NCI-H2196 (cell line): ENCODE measurements around the gene COL23A1.
"Not testable (repeated sequence)": the region's sequence is repeated elsewhere in the genome, so short reads cannot be mapped to it uniquely, and the experiment has no call there.

Source experiments
- DNase-seq: peaks from one replicate; lab custom pipeline; 2025; ENCODE audit not compliant: unreplicated experiment; lab: John Stamatoyannopoulos, UW

COL23A1 gene

GRCh38 chr5:178383919-178384815, 206.0 kb downstream of the COL23A1 start:
- DNase-seq: no peak

- no peak for DNase-seq
These were observed 206.8 kb downstream of the COL23A1 start for GRCh38 chr5:178383301-178383918.

DNA sequence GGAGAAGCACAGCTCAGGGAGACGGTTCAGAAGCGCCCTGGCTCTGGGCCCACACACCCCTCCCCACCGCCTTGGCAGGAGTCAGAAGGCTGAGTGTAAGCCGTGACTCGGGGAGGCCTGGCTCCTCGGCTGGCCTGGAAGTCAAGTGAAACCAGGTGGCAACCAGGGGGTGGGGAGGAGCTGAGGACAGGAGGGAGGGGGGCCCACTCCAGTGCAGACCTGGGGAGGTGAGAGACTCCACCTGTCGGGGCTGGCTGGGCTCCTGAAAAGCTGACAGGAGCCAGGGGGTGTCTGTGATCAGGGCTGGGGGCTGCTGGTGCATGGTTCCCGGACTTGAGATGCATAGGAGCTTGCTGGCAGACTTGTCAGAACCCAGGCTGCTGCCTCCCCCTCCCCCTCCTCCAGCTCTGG, 207.4 kb downstream of the COL23A1 start:
- DNase-seq: no peak

DNA sequence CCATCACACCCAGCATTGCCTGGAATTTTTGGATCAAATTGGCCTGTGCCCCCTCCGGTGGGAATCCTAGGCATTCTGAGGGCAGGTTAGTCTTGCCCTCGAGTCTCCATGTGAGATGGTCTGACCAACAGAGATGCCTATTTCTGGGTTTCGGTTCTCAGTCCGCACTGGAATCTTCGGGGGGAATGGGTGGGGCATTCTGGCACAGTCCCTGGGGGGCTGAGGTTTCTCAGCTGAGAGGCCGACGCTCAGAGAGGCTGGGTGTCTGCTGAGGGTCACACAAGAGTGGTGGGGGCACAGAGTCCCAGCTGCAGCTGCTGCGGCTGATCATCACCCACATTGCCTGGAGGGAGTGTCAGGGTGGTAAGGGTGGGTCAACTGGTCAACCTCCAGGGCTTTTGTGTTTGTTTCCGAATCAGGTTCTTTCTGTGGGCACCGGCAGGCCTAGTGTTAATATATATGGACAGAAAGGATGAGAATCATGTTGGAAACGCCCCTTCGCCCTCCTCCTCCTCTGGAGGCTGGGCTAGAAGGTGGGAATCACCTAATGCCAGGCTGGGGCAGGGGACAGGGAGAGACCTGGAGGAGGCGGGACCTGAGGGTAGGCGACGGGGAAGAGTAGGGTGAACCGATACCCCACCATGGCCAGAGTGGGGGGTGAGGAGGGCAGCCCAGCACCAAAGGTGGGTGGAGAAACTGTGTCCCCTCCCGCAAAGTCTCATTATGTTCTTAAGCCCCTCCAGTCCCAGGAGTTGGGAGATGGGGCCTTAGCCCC, 208.1 kb downstream of the COL23A1 start:
- DNase-seq: no peak

DNA sequence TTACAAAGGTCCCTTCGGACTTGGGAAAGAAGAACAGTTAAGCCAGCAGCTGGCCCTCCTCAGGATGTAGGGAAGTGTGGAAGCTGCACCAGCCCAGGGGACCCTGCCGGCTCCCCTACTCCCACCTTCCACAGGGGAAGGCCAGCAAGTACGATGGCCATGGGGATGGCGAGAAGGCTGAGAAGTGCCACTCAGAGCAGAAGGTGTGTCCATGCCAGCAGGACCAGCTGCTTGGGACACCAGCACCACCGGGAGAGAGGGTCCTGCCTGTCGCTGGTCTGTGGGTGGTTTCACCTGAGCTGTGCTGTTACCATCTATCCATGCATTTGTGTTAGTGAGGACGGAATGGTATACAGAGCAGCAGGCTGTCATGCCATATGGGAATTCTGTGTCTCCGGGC, 209.0 kb downstream of the COL23A1 start:
- no peak for DNase-seq

DNA sequence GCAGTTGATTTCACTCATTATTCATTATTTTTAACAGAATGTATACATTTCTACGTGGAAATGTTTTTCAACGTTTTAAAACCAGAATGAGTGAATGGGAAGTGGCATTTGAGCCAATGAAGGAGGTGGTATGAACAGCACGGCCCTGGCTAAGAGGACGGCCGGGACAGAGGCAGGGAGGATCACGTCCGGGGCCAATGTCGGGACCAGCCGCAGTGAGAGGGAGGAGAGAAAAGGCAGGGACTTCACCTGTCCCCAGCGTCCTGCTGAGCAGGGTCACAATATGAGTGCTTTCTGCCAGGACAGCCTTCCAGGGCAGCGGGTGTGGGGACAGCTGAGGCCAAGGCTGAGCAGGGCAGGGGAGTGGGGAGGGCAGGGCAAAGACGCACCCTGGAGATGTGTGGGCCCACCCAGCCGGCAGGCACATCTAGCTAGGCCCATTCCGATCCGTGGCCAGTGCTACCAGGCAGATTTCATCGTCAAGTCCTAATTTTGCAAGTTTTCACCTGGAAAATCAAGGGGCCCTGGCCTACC, 209.6 kb downstream of the COL23A1 start:
- no peak for DNase-seq

GRCh38 chr5:178380086-178380485, 210.1 kb downstream of the COL23A1 start:
- DNase-seq: no peak

DNA sequence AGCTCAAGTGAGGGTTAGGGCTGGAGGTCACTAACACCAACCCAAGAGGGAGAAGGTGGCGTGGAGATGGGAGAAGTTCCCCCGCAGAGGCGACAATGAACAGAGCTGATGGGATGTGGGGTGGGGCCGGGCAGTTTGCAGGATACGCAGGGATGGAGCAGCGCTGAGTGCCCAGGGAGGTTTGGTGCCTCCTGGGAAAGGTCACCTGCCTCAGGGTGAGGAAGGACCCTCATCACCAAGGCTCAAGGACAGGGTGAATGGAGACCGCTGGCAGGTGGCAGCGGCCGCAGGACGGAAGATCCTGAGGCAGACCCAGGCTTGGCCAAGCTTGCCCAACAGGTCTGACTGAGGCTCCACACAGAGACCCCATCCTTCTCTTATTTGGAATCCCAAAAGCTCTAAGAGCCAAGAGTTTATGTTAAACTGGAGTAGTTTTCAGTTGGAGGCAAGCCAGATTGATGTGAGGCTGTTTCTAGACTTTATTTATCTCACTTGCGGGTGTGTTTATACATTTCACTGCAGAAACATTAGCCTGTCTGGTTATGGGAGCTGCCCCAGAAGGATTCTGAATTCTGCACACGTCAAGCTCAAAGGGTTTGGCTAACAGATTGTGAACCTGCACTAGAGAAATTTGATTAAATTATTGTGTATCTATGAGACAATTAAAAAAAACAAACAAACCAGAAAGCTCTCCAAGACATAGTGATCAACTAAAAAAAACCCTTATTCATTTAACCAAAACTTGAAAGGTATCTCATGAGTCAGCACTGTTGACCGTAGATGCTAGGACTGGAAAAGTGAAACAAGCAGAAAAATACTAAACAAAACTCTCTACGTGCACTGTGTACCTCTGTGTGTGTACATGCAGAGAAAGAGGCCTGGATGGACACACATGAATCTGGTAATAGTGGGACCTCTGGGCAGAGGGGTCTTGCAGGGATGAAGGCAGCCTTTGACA, 211.4 kb downstream of the COL23A1 start:
- no peak for DNase-seq

DNA sequence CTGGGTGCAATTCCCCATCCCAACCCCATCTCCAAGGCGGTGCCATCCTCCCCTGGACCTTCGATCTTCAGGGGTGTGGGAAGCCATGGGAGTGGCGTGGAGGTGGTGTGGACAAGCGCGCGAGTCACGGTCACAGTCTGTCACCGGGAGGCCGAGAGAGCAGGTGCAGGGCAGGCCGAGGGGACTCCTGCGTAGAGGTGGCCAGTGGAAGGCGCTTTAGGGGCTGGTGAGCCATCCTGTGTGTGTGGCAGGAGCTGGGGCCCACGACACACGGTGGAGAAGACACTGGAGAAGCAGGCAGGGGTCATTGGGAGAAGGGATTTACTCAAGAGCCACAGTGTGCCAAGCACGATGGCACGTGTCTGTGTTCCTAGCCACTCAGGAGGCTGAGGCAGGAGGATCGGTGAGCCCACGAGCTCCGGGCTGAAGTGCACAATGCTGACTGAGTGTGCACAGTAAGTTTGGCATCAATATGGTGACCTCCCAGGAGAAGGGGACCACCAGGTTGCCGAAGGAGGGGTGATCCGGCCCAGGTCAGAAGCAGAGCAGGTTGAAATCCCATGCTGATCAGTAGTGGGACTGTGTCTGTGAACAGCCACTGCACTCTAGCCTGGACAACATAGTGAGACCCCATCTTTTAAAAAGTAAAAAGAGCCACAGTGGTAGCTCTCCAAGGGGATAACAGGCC, 212.5 kb downstream of the COL23A1 start:
- no peak for DNase-seq

GRCh38 chr5:178376921-178377582, 213.1 kb downstream of the COL23A1 start:
- DNase-seq: no peak

- no peak for DNase-seq
These were observed 214.8 kb downstream of the COL23A1 start for GRCh38 chr5:178375348-178375747.

DNA sequence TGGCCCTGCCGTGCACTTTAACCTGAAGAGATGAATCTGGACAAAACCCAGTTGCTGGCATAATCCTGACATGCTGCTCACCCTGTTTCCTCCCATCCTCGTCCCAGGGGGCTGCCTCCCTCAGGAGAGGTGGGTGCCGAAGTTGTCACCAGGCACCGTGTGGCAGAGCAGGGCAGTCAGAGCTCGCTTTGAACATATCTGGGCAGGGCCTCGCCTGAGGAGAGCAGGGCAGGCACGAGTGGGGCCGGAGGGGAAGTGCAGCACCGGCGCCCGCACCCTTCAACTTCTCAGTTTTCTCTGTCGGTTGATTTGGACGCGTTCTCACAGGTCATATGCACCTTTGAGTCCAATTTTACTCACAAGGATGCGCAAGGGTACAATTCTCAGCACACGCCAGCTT, 216.5 kb downstream of the COL23A1 start:
- DNase-seq: no peak

GRCh38 chr5:178372142-178372571, 218.0 kb downstream of the COL23A1 start:
- DNase-seq: no peak

- no peak for DNase-seq
These were observed 218.7 kb downstream of the COL23A1 start for GRCh38 chr5:178371362-178372111.

- DNase-seq: no peak
These were observed 220.1 kb downstream of the COL23A1 start for GRCh38 chr5:178370102-178370501.

DNA sequence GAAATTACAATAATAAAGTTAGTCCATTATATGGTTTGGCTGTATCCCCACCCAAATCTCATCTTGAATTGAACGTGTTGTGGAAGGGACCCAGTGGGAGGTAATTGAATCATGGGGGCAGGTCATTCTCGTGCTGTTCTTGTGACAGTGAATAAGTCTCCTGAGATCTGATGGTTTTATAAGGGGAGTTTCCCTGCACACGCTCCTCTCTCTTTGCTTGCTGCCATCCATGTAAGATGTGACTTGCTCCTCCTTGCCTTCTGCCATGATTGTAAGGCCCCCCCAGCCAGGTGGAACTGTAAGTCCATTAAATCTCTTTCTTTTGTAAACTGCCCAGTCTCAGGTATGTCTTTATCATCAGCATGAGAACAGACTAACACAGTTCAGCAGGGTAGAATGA, 220.7 kb downstream of the COL23A1 start:
- not testable (repeated sequence) for DNase-seq

- DNase-seq: no peak
These were observed 221.4 kb downstream of the COL23A1 start for GRCh38 chr5:178368716-178369300.

- no peak for DNase-seq
These were observed 221.9 kb downstream of the COL23A1 start for GRCh38 chr5:178368274-178368673.
